HG03108 (cell line): ENCODE measurements around the gene ZFTA.
"Not testable (repeated sequence)": the region's sequence is repeated elsewhere in the genome, so short reads cannot be mapped to it uniquely, and the experiment has no call there.

Experiments
- ATAC-seq: cut with Tn5 transposase; IDR thresholded peaks from one replicate; pipeline ENCODE4 v1.9.1; 2021; ENCODE audit warnings: moderate library complexity; ENCODE audit not compliant: unreplicated experiment

ZFTA gene

DNA sequence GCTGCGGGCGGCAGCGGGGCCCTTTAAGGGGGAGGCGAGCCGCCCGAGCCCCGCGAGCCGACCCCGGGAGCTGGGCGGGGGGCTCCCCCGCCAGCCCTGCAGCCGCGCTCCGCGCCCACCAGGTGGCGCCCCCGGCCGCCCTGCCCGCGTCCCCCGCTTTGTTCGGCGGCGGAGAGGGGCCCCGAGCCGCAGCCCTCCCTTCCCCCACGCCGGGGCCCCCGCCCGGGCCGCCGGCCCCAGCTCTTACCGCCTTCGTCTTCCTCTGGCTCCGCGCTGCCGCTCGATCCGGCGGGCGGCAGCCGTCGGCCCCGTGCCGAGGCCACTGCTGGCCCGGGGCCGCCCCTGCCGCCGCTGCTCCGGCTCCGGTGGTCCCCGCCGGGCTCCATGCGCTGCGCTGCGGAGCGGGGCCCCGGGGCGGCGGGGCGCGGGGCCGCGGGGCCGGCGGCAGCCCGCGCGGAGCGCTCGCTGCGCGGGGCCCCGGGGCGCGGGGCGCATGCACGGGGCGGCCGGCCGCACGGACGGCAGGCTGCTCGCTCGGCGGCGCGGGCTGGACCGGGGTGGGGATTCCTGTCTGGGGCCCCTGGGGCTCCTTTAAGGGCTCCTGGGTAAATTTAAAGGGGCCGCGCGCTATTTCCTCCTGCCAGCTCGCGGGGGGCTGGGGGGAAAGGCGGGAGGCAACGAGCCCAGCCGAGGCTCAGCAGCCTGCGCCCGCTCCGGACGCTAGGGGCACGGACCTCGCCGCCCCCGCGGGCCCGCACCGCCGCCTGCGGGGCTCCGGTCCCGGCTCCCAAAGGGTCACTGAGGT is at the start of gene ZFTA:
Gene ZFTA (minus strand): TSS at position 539 of the 805 bp plus-strand sequence. CDS start 153 bp downstream, at position 386.
- ATAC-seq, result peak; percentile 43

DNA sequence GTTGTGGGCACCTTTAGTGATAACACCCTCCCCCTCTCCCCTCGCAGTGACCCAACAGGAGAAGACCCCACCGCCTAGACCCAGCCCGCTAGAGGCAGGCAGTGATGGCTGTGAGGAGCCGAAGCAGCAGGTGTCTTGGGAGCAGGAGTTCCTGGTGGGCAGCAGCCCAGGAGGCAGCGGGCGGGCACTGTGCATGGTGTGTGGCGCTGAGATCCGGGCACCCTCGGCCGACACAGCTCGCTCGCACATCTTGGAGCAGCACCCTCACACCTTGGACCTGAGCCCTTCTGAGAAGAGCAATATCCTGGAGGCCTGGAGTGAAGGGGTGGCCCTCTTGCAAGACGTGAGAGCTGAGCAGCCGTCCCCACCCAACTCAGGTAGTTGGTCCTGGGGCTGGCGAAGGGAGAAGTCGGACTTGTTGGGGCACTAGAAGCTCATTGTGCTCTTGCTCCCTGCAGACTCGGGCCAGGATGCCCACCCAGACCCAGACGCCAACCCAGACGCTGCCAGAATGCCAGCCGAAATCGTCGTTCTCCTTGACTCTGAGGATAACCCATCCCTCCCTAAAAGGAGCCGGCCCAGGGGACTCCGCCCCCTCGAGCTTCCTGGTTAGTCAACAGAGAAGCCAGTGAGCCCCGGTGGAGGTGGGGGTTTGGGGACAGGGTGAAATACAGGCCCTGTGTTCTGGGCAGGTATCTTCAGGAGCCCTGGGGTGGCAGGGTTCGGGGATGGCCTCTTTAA is 49.4 kb upstream of the ZFTA start:
- no peak for ATAC-seq

DNA sequence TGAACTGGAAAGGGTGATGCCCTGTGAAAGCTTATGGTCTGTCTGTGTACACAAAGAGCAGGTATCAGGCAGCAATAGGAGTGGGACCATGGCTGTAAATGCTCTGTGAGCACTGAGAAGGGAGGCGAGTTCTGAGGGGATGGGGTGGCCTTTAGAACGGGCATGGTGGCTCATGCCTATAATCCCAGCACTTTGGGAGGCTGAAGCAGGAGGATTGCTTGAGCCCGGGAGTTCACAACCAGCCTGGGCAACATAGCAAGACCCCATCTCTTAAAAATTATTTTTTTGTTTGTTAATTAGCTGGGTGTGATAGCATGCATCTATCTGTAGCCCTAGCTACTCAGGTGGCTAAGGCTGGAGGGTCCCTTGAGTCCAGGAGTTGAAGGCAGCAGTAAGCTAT is 48.2 kb upstream of the ZFTA start:
- no peak for ATAC-seq

DNA sequence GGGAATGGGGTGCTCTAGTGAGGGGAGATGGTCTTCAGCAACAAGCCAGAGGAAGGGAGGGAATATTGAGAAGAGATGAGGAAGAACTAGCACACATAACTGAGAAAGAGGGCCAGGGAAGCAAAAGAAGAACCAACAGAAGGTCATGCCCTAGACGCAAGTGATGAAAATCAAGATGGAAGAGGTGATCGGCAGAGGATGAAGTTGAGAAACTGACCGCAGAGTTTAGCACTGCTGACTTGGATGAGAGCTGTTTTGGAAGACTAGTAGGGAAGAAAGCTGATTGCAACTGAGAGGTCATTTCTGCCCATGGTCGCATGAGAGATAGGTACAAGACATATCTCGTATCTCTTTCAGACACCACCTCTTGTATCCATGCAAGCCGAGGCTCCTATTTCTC is 47.6 kb upstream of the ZFTA start:
- ATAC-seq, result no peak

GRCh38 chr11:63814383-63814736 is 45.8 kb upstream of the ZFTA start:
- ATAC-seq, result no peak

DNA sequence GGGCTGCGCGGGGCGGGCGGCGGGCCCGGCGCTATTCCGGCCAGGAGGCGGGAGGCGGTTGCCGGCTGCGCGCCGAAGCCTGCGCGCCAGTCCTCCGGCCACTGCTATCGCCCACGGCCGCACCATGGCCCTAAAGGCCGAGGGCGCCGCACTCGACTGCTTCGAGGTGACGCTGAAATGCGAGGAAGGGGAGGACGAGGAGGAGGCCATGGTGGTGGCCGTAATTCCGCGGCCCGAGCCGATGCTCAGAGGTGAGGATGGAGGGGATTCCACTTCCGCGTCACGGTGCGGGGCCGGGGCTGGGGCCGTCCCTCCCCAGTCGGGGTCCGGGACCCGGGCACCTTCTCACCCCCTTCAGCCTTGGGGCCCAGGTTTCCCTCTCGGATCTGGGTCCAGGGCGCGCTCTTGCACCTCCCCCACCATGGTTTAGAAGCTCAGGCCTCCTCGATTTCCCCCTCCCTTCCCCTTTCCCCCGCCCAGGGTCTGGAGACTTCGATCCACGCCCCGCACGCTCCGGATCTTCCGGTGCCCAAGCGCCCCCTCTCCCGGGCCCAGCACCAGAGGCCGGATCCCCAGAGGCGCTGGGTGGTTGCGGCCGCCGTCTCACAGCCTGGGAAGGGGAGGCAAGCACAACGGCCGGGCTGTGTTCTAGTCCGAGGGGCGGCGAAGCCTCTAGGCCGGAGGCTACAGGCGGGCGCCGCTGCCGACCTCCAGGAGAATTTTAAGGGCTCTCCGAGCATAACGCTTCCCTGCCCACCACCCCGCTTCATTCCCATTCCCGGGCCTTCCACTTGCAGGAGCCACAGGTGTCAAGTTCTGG is 45.2 kb upstream of the ZFTA start:
- peak; percentile 19 for ATAC-seq

- ATAC-seq, result peak; percentile 80
Observed at GRCh38 chr11:63813035-63813562, 44.5 kb upstream of the ZFTA start, which contains the start of gene SPINDOC. TSS of gene SPINDOC (plus strand) at chr11:63813456. CDS start at chr11:63813687, 231 bp downstream.

- no peak for ATAC-seq
Observed at GRCh38 chr11:63811522-63811921, 42.9 kb upstream of the ZFTA start.

DNA sequence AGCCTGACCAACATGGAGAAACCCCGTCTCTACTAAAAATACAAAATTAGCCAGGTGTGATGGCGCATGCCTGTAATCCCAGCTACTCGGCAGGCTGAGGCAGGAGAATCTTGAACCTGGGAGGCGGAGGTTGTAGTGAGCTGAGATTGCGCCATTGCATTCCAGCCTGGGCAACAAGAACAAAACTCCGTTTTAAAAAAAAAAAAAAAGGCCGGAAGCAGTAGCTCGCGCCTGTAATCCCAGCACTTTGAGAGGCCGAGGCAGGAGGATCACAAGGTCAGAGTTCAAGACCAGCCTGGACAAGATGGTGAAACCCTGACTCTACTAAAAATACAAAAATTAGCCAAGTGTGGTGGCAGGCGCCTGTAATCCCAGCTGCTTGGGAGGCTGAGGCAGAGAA is 41.8 kb upstream of the ZFTA start:
- not testable (repeated sequence) for ATAC-seq

DNA sequence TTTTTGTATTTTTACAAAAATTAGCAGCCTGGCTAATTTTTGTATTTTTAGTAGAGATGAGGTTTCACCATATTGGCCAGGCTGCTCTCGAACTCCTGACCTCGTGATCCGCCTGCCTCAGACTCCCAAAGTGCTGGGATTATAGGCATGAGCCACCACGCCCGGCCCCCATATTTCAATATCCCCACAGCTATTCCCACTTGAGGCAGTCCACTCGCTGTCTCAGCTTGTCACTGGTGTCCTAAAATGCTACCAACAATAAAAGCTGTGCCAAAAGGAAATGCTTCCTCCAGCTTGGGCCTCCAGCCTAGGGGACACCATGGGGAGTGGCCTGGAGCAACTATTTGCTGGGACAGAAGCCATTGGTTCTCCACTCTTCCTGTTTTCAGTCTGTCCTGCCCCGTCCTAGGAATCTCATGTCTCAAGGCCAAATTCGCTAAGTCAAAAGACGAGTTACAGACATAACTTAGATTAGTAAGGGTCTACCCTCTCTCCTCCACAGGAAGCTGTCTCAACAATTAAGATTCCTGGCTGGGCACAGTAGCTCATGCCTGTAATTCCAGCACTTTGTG is 37.4 kb upstream of the ZFTA start:
- ATAC-seq, result no peak

- ATAC-seq, result no peak
Observed at GRCh38 chr11:63804259-63804658, 35.7 kb upstream of the ZFTA start.

DNA sequence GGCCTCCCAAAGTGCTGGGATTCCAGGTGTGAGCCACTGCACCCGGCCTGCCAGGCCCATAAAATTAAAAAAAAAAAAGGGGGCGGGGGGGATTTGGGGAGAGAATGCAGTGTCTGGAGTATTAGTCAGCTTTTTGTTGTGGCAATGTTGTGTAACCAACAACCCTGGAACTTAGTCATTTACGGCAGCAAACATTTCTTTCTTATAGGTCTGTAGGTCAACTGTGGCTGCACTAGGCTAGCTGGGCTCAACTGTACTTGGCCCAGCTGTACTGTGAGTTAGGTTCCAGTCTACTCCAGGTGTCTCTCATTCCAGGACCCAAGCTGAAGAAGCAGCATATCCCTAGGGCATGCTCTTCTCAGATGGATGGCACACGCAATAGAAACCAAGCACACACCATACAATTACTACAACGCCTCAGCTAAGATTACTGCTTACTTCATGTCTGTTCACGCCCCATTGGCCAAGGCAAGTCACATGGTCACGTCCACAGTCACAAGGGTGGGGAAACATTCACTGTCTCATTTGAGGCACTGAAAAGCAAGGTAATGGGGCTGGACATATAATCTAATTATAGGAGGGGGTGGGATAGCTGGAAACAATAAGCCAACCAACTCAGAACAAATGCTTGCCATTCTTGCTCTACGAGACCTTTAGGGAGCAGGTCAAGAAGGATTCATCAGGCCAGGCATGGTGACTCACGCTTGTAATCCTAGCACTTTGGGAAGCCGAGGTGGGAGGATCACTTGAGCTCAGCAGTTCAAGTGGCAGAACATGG is 34.3 kb upstream of the ZFTA start:
- ATAC-seq, result no peak

DNA sequence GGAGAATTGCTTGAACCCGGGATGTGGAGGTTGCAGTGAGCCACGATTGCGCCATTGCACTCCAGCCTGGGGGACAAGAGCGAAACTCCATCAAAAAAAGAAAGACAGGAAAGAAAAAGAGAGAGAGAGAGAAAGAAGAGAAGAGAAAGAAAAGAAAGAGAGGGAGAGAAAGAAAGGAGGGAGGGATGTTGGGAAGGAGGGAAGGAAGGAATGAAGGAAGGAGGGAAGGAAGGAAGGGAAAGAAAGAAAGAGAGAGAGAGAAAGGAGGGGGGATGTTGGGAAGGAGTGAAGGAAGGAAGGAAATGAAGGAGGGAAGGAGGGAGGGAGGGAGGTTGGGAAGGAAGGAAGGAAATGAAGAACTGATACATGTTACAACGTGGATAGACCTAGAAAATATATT is 32.3 kb upstream of the ZFTA start:
- no peak for ATAC-seq

DNA sequence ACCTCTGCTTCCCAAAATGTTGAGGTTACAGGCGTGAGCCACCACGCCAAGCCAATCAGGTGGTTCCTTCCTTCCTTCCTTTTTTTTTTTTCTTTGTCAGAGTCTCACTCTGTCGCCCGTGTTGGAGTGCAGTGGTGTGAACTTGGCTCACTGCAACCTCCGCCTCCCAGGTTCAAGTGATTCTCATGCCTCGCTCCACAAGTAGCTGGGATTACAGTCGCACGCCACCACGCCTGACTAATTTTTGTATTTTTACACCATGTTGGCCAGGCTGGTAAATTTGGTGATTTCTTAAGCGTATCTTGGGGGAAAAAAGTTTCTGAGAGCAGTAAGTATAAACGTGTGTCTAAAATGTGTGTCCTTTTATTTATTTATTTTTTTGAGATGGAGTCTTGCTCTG is 26.5 kb upstream of the ZFTA start:
- no peak for ATAC-seq

DNA sequence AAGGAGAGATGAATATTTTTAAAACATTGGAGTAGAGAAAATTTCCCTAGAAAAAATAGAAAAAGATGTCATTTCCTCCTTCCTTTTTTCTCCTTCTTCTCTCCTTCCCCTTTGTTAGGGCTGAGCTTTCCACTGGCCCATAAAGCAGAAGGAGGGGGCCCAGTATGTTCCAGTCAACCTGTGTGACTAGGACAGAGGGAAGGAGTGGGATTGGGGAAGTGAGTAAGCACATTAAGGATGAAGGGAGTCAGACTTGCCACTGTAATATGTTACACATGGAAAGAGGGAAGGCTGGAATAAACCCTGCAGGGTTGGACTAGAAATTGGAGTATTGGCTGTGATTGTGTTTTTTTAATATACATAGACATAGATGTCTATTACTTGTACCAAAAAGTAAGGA is 24.6 kb upstream of the ZFTA start:
- ATAC-seq, result no peak

DNA sequence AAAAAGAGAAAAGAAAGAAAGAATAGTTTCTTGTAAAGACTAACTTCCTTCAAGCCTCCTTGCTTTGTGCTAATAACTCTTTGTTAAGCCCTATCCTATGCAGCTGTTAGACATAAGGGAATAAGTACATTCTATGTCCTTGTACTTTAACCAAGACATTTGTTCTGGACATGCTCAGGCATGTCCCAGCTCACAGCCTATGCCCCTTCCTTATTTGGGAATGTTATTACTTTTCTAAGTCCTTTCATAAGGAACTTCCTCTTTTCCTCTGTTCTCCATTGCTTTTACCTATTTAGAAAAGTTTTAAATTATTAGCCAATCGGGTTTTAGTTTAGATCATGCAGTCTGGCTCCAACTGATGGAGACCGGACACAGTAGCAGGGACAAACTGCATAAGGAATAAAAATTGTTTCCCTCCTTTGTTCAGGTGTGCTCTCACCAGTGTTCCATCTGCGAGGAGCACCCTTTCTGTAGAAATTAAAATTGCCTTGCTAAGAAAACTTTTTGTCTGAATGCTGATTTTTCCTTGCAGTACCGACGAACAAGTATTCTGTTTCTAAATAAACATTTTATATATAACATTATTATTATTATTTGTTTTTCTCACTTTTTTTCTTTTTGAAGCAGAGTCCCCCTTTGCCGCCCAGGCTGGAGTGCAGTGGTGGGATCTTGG is 23.1 kb upstream of the ZFTA start:
- no peak for ATAC-seq

DNA sequence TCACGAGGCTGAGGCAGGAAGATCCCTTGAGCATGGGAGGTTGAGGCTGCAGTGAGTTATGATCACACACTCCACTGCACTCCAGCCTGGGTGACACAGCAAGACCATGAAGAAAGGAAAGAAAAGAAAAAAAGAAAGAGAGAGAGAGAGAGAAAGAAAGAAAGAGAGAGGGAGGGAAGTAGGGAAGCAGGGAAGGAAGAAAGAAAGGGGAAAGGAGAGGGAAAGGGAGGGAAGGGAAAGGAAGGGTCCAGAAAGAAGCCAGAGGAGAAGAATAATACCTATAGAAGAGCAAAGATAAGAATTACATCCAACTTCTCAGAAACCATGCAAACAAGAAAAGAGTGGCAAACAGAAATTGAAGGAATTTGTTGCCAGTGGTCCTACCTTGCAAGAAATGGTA is 17.2 kb upstream of the ZFTA start:
- ATAC-seq, result no peak

DNA sequence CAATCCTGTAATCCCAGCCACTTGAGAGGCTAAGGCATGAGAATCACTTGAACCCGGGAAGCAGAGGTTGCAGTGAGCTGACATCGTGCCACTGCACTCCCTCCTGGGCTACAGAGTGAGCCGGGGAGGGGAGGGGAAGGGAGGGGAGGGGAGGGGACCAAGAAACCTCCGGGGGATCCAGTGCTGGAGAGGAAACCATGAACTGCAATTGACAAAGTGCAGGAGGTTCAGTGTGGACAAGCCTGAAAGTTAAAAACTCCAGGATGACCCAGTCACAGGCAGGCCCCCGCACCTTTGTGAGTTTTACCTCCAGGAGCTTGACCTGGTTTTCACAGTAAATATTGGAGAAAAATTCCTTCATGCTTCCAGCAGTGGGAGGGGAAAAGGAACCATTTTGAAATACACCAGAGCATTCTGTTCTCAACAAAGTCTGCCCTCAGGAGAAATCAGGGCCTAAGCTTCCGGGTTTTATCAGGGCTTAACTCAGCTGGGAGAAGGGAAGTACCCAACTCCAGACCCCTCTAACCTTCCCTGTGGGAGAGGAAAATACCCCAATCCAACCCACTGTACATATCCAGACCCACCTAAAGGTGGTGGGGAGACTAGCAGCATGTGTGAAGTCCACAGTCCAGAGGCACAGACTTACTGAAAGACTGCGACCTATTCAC is 15.5 kb upstream of the ZFTA start:
- no peak for ATAC-seq

- no peak for ATAC-seq
Observed at GRCh38 chr11:63782749-63783148, 14.2 kb upstream of the ZFTA start.
